Ascending aorta (tissue), 2 donors: Measurements from ENCODE around the gene MLLT3. TPM values are rescaled to one million over a fixed set of nuclear protein-coding genes. Genes with fewer than 3 reads are reported as not detected.
A peak's percentile ranks its signal among the peaks of the same experiment; 100 is the strongest.

Experiments used
- DNase-seq, 2 donors: peaks; one replicate each; pipeline ENCODE4 v3.0.0-alpha.2; 2019; ENCODE audit warnings: low spot score in 2 of 2
- H3K27ac ChIP-seq, 2 donors: fragments of 200-600 bp; sonication (generic); one replicate each; pipeline ENCODE4 v1.5.1; 2016 to 2017; ENCODE audit warnings: mild to moderate bottlenecking in 1 of 2
- H3K27me3 ChIP-seq: fragments of 200-600 bp; sonication (generic); one replicate; pipeline ENCODE4 v1.5.1; 2017
- H3K36me3 ChIP-seq, 2 donors: fragments of 200-600 bp; sonication (generic); one replicate each; pipeline ENCODE4 v1.5.1; 2016
- H3K4me1 ChIP-seq, 2 donors: fragments of 200-600 bp; sonication (generic); one replicate each; pipeline ENCODE4 v1.5.1; 2016 to 2017; ENCODE audit warnings: mild to moderate bottlenecking in 1 of 2
- H3K4me3 ChIP-seq, 2 donors: fragments of 200-600 bp; sonication (generic); one replicate each; pipeline ENCODE4 v1.5.1; 2016 to 2017; ENCODE audit warnings: mild to moderate bottlenecking in 1 of 2
- H3K9me3 ChIP-seq, 2 donors: fragments of 200-600 bp; sonication (generic); one replicate each; pipeline ENCODE4 v1.5.1; 2016
- intact Hi-C: fragments of 100-400 bp; cut with DNase I; formaldehyde crosslinking; loops from one replicate; pipeline ENCODE4 v1.15.1; 2023
- total RNA-seq: library from RNA; depleted of rRNA; stranded (reverse); fragments of >200 nt; gene quantifications from one replicate; pipeline ENCODE4 v1.1.0, GENCODE V29; 2016
- TF ChIP-seq, protein P1 (sequence below), 3 experiments: fragments of 200-600 bp in 2 of 3; fragments of 450-650 bp in 1 of 3; sonication (generic) in 2 of 3; IDR thresholded peaks; one replicate each; pipeline ENCODE4 v1.5.1; 2016 to 2019; ENCODE audit warnings: antibody characterized with exemption in 3 of 3, mild to moderate bottlenecking in 1 of 3, moderate library complexity in 1 of 3

Gene MLLT3
- total RNA-seq, 1 donor from 2014 or later = 16.8 TPM

DNA sequence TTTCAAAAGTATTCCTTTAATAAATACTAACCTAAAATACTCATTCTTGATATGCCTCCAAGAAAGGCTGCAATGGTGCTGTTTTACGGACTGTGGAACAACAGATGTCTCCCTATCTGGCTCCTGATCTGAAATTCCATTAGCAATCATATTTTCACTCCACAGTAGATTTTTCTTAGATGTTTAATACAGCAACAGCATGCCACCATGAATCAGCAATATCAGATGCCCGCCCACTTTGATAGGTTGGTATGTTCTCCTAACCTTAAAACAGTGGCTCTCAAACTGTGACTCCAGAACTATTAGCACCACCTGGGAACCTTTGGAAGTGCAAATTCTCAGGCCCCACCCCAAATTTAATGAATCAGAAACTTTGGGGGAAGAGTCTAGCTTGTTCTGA lies 110.2 kb downstream of the MLLT3 start:
- intact Hi-C loops = no loop called here
- TF ChIP-seq, protein P1, sequence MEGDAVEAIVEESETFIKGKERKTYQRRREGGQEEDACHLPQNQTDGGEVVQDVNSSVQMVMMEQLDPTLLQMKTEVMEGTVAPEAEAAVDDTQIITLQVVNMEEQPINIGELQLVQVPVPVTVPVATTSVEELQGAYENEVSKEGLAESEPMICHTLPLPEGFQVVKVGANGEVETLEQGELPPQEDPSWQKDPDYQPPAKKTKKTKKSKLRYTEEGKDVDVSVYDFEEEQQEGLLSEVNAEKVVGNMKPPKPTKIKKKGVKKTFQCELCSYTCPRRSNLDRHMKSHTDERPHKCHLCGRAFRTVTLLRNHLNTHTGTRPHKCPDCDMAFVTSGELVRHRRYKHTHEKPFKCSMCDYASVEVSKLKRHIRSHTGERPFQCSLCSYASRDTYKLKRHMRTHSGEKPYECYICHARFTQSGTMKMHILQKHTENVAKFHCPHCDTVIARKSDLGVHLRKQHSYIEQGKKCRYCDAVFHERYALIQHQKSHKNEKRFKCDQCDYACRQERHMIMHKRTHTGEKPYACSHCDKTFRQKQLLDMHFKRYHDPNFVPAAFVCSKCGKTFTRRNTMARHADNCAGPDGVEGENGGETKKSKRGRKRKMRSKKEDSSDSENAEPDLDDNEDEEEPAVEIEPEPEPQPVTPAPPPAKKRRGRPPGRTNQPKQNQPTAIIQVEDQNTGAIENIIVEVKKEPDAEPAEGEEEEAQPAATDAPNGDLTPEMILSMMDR (IDR thresholded peaks at IDR 0.05) = no peak
- peak overlapping the region; percentile 16 to 20 for H3K27ac ChIP-seq

DNA sequence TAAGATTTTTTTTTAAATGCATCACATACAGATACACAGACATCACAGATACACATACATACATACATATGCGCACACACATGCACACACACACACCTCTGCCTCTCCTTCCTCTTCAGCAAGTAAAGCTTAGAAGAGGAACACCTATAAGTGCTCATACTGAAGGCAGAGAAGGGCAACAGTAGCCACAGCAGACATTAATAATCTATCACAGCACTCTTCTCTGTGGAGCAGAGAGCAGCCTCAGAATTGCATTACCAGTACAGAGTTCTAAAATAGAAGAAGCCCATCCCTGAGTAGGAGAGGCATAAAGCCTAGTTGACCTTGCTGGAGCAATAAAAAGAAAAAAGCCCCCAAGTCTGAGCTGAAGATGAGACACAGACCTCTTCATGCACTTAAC lies 110.6 kb downstream of the MLLT3 start:
- Histone ChIP-seq H3K27me3 (no peaks in the 10 kb centered on the region), H3K4me3 (no peak overlapping the region), H3K9me3 (no peaks in the 10 kb centered on the region), H3K27ac (peak overlapping the region in 1 of 2 donors; percentile 16), H3K4me1 (peaks cover 0 to 3% of the 10 kb centered on the region in 2 donors), H3K36me3 (no peaks in the 10 kb centered on the region)
- TF ChIP-seq, protein P1 (IDR thresholded peaks at IDR 0.05) = no peak
- intact Hi-C loops = no loop called here
- DNase-seq = no peak

More for the DNA sequence above, 110.2 kb downstream of the MLLT3 start:
- H3K4me3 ChIP-seq = no peak overlapping the region
- no peaks in the 10 kb centered on the region for H3K9me3 ChIP-seq
- no peaks in the 10 kb centered on the region for H3K27me3 ChIP-seq
- DNase-seq = no peak
- peaks cover 0 to 3% of the 10 kb centered on the region in 2 donors for H3K4me1 ChIP-seq
- H3K36me3 ChIP-seq = no peaks in the 10 kb centered on the region

DNA sequence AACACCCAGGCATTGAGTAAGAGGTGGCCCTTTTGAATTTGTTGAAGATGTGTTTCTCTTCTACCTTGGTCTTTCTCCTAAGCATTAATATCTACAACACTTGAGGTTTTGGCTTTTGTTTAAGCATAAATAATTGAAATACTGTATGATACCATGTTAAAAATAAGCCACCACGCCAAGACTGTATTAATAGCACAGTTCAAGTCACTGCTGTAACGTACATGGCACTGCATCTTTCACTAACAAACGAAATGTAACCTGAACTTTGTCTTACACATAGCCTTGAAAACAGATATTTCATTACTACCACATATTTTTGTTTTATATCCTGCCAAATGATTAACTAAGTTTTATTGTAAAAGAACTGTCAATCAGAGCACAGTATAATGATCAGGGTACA lies 112.8 kb downstream of the MLLT3 start:
- no peaks in the 10 kb centered on the region for H3K36me3 ChIP-seq
- no peaks in the 10 kb centered on the region for H3K9me3 ChIP-seq
- no peaks in the 10 kb centered on the region for H3K27me3 ChIP-seq
- intact Hi-C loops = no loop called here
- peaks cover 0 to 5% of the 10 kb centered on the region in 2 donors for H3K4me1 ChIP-seq
- H3K4me3 ChIP-seq = no peak overlapping the region
- no peak overlapping the region for H3K27ac ChIP-seq
- TF ChIP-seq, protein P1 (IDR thresholded peaks at IDR 0.05) = no peak
- no peak for DNase-seq

DNA sequence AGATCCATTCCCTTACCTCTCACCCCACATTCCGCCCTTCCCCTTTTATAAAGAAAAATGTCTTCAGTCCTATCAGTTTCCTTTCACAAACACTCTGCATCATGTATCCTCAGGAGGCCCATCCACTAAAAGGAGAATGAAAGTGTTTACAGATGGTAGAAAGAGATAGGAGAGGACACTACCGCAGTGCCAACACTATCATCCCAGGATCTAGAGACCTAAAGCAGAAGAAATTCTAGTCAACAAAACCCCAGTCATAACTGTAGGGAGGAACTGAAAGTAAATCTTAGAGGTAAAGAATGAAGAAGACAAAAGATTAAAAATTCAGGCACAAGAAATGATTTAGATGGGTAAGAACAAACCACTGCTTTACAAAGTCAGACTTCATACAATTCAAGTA lies 114.1 kb downstream of the MLLT3 start:
- intact Hi-C loops = no loop called here
- Histone ChIP-seq H3K36me3 (no peaks in the 10 kb centered on the region), H3K4me3 (no peak overlapping the region), H3K9me3 (no peaks in the 10 kb centered on the region), H3K27ac (no peak overlapping the region), H3K27me3 (no peaks in the 10 kb centered on the region), H3K4me1 (peaks cover 0 to 5% of the 10 kb centered on the region in 2 donors)
- TF ChIP-seq, protein P1 (IDR thresholded peaks at IDR 0.05) = no peak
- no peak for DNase-seq

DNA sequence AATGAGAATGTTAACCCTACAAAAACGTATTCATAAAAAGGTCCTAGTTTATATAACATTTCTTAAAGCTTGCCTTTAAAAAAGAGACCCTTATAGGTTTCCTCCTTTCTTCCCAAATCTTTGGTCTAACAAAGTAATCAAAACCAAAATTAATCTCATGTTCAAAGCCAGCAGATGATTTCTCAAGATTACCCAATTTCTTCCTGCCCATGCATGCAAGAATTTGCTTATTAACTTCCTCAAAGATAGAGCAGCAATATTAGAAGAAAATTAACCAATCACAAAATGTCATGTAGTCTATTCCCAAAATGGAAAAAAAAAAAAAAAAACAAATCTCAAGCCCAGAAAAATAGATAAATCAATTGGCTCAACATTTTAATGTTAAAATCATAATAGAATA lies 114.9 kb downstream of the MLLT3 start:
- no peak for DNase-seq
- H3K27ac ChIP-seq = no peak overlapping the region
- H3K4me3 ChIP-seq = no peak overlapping the region
- no peaks in the 10 kb centered on the region for H3K27me3 ChIP-seq
- no peaks in the 10 kb centered on the region for H3K9me3 ChIP-seq
- H3K4me1 ChIP-seq = peaks cover 0 to 5% of the 10 kb centered on the region in 2 donors
- intact Hi-C loops = no loop called here
- TF ChIP-seq, protein P1 (IDR thresholded peaks at IDR 0.05) = no peak
- H3K36me3 ChIP-seq = no peaks in the 10 kb centered on the region
